Naive B cell (primary cell): ENCODE data around the gene PAQR8. TPM values are rescaled to one million over a fixed set of nuclear protein-coding genes. Genes with fewer than 3 reads are reported as not detected.

ENCODE experiments used
- ATAC-seq, 2 donors: fragments of 150-1000 bp; cut with Tn5 transposase; 2 replicates each; pipeline ENCODE4 v1.10.0; 2021; ENCODE audit warnings: low read depth in 2 of 2, mild to moderate bottlenecking in 2 of 2, moderate library complexity in 2 of 2
- DNase-seq: peaks from one replicate; pipeline ENCODE4 v3.0.0; 2022
- H3K27ac Mint-ChIP-seq, 6 donors: one replicate each; pipeline ENCODE4 v1.8.0; 2020 to 2022; ENCODE audit warnings: mild to moderate bottlenecking in 6 of 6, mixed read lengths in 6 of 6, moderate library complexity in 5 of 6, inconsistent platforms in 2 of 6
- H3K27me3 Mint-ChIP-seq, 3 donors: one replicate each; pipeline ENCODE4 v1.8.0; 2021 to 2022; ENCODE audit warnings: mixed read lengths in 3 of 3, mild to moderate bottlenecking in 1 of 3
- H3K36me3 Mint-ChIP-seq, 2 donors: one replicate each; pipeline ENCODE4 v1.8.0; 2020 to 2022; ENCODE audit warnings: mixed read lengths in 2 of 2, inconsistent platforms in 1 of 2, mild to moderate bottlenecking in 1 of 2
- H3K4me1 Mint-ChIP-seq, 3 donors: one replicate each; pipeline ENCODE4 v1.8.0; 2020 to 2022; ENCODE audit warnings: mixed read lengths in 3 of 3, inconsistent platforms in 1 of 3, mild to moderate bottlenecking in 1 of 3, moderate library complexity in 1 of 3
- H3K4me3 Mint-ChIP-seq, 8 donors: one replicate each; pipeline ENCODE4 v1.8.0; 2020 to 2022; ENCODE audit warnings: mild to moderate bottlenecking in 8 of 8, mixed read lengths in 8 of 8, moderate library complexity in 8 of 8, inconsistent platforms in 2 of 8
- H3K9me3 Mint-ChIP-seq, 7 donors: one replicate each; pipeline ENCODE4 v1.8.0; 2020 to 2022; ENCODE audit warnings: mixed read lengths in 7 of 7, mild to moderate bottlenecking in 5 of 7, inconsistent platforms in 2 of 7, moderate library complexity in 1 of 7
- polyA plus RNA-seq, 6 donors: library from polyadenylated mRNA; unstranded; fragments of 300-500 nt; fragmentation: Illumina TruSeq; gene quantifications; one replicate each; pipeline ENCODE4 v1.2.3, GENCODE V29; 2021; ENCODE audit warnings: low read depth in 6 of 6

PAQR8 gene
- polyA plus RNA-seq, 6 donors from 2014 or later, result 2.4 to 6.2 (median 5.9) TPM

GRCh38 chr6:52333840-52334200, 28.1 kb upstream of the PAQR8 start:
- Mint-ChIP-seq H3K27ac (peak overlapping the region in 4 of 6 donors; percentile 22 to 68 (median 35)), H3K4me3 (no peak overlapping the region), H3K9me3 (no peaks in the 10 kb centered on the region), H3K4me1 (peaks cover 16 to 23% (median 17%) of the 10 kb centered on the region in 3 donors), H3K36me3 (no peaks in the 10 kb centered on the region), H3K27me3 (no peaks in the 10 kb centered on the region)
- DNase-seq (no peak), ATAC-seq (peak in 1 of 2 donors; percentile 68)

DNA sequence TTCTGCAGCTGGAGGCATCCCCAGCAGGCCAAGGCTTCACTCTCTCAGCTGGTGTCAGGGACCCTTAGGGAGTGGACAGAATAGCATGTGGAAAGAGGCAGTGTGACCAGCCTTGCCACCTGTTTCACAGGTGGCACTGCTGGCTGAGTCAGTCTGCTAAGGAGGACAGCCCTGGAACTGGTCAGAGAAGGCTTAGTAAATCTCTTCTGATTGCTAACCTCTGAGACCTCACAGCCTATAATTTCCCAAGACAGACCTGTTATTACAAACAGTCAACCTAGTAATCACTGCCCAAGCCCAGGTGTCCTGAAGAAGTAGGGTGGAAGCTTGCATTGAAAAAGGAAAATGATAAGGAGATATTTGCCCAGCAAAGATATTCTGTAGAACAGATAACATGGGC, 26.4 kb upstream of the PAQR8 start:
- ATAC-seq (no peak), DNase-seq (no peak)
- Mint-ChIP-seq H3K9me3 (no peaks in the 10 kb centered on the region), H3K27ac (peak overlapping the region in 2 of 6 donors; percentile 41 to 42), H3K4me1 (peaks cover 16 to 17% (median 17%) of the 10 kb centered on the region in 3 donors), H3K27me3 (no peaks in the 10 kb centered on the region), H3K4me3 (no peak overlapping the region), H3K36me3 (no peaks in the 10 kb centered on the region)

GRCh38 chr6:52336919-52337561, 24.9 kb upstream of the PAQR8 start:
- H3K36me3 Mint-ChIP-seq, result no peaks in the 10 kb centered on the region
- no peak overlapping the region for H3K4me3 Mint-ChIP-seq
- H3K27me3 Mint-ChIP-seq, result no peaks in the 10 kb centered on the region
- H3K27ac Mint-ChIP-seq, result peak overlapping the region in 2 of 6 donors; percentile 30 to 81
- DNase-seq (no peak), ATAC-seq (no peak)
- no peaks in the 10 kb centered on the region for H3K9me3 Mint-ChIP-seq
- peaks cover 21 to 22% (median 22%) of the 10 kb centered on the region in 3 donors for H3K4me1 Mint-ChIP-seq

DNA sequence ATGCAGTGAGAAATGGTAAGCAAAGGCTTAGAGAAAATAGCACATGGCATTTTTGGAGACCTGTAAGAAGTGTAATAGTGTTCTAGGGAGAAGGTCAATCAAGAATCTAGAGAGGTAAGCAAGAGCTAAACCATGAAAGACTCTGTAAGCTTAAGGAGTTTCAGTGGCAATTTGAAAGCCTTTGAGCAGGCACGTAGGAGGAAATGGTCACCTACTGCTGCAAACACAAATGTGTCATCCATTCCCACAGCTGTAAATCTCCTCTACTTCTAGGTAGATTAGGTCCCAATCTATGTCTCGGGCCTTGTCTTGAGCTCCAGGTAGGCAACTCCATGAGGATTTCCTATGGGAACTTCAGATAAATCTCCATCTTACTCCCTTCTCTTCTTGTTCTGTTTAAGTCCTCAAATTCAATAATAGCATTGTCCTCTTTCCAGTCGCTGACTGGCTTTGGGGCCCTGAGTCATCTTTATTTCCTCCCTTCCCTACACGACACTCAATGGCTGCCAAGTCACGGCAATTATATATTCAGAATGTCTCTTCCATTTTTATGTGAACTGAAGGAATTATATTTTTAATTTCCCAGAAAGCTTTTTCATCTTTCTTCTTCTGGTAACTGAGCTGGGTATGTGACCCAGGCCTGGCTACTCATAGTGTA, 24.2 kb upstream of the PAQR8 start:
- Mint-ChIP-seq H3K9me3 (no peaks in the 10 kb centered on the region), H3K4me3 (no peak overlapping the region), H3K27ac (peak overlapping the region in 1 of 6 donors; percentile 57), H3K27me3 (no peaks in the 10 kb centered on the region), H3K4me1 (peaks cover 20 to 25% (median 23%) of the 10 kb centered on the region in 3 donors), H3K36me3 (no peaks in the 10 kb centered on the region)
- ATAC-seq (no peak), DNase-seq (no peak)

DNA sequence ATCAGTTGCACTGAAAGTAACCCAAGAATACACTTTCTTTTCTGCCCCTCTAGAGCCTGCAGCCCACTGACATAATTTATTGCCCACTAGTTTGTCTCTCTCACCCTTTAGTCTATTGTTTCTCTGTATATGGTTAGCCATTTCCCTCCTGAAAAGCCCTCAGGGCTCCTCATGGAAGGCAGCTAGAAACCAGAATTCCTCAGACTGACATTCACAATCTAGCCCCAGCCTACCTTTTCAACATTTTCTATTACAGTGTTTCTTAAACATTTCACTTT, 21.4 kb upstream of the PAQR8 start:
- Mint-ChIP-seq H3K9me3 (peaks cover 0 to 1% (median 0%) of the 10 kb centered on the region in 7 donors), H3K4me1 (peaks cover 5 to 14% (median 6%) of the 10 kb centered on the region in 3 donors)

DNA sequence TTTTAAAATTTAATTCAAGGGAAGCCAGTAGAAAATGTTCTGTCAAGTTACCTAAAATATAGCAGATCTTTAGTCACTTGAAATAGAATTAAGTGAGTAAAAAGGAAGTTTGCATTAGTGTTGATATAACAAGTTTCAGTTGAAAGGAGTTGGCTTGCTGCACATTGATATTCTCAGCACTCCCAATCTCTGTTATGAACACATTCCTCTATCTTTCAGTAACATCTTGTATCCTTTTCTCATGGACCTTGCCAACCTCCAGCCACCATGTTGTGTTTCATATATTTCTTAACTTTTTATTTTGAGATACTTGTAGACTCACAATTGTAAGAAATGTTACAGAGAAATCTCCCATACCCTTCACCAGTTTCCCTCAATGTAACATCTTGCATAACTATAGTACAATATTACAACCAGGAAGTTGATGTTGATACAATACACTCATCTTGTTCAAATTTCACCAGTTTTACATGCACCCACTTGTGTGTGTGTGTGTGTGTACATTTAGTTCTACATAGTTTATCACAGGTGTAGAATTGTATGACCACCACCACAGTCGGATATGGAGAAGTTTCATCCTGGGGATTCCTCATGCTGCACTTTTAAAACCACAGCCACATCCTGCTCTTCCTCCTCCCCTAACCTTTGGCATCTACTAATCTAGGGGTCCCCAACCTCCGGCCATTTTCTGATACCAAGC, 20.2 kb upstream of the PAQR8 start:
- Mint-ChIP-seq H3K4me3 (no peak overlapping the region), H3K27me3 (no peaks in the 10 kb centered on the region), H3K9me3 (peaks cover 0 to 1% (median 0%) of the 10 kb centered on the region in 7 donors), H3K36me3 (no peaks in the 10 kb centered on the region), H3K4me1 (peaks cover 5 to 14% (median 6%) of the 10 kb centered on the region in 3 donors), H3K27ac (peak overlapping the region in 2 of 6 donors; percentile 68 to 74)
- DNase-seq (no peak), ATAC-seq (no peak)

More for the DNA sequence above, 21.4 kb upstream of the PAQR8 start:
- Mint-ChIP-seq H3K4me3 (no peak overlapping the region), H3K27ac (no peak overlapping the region), H3K36me3 (no peaks in the 10 kb centered on the region), H3K27me3 (no peaks in the 10 kb centered on the region)
- ATAC-seq, result no peak
- no peak for DNase-seq

DNA sequence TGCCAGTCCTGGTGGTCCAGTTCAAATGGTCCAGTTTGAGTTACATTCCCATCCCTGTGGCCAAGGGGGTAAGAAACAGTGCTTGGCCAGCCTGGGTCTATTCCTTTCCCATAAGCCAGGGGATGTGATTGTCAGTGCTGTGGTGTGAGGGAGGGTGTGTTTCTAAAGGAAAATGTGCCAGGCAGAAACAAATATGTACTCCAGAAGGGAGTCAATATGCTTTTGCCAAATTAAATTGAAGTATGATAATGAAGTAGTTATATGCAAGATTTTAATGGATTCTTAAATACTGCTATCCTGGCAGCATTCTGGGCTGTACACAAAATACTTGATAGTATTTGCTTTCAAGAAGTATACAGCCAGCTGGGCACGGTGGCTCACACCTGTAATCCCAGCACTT, 16.6 kb upstream of the PAQR8 start:
- Mint-ChIP-seq H3K9me3 (peaks cover 0 to 1% (median 0%) of the 10 kb centered on the region in 7 donors), H3K27me3 (no peaks in the 10 kb centered on the region), H3K4me3 (no peak overlapping the region), H3K36me3 (no peaks in the 10 kb centered on the region), H3K4me1 (peaks cover 6 to 21% (median 15%) of the 10 kb centered on the region in 3 donors), H3K27ac (peak overlapping the region in 1 of 6 donors; percentile 44)
- DNase-seq (no peak), ATAC-seq (no peak)

DNA sequence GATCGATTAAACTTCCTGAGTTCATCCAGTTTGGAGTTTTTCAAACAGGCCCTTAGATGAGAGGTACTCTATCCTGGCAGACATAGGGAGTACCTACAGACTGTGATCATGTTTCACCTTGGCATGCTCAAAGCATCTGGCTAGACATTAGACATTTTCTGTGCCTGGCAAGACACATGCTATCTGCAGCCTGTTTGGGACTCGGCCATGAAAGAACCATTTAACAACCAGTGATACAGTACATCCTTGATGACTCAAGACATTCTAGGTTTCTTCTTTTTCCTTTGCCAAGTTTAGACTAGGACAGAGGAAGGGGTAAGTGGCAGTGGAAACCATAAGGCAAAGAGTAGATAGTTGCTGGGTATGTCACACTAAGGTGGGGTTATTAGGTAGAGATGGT, 15.4 kb upstream of the PAQR8 start:
- Mint-ChIP-seq H3K9me3 (peaks cover 0 to 1% (median 0%) of the 10 kb centered on the region in 7 donors), H3K27me3 (no peaks in the 10 kb centered on the region), H3K4me1 (peaks cover 18 to 32% (median 27%) of the 10 kb centered on the region in 3 donors), H3K27ac (peak overlapping the region in 1 of 6 donors; percentile 5), H3K4me3 (no peak overlapping the region), H3K36me3 (no peaks in the 10 kb centered on the region)
- no peak for ATAC-seq
- no peak for DNase-seq

DNA sequence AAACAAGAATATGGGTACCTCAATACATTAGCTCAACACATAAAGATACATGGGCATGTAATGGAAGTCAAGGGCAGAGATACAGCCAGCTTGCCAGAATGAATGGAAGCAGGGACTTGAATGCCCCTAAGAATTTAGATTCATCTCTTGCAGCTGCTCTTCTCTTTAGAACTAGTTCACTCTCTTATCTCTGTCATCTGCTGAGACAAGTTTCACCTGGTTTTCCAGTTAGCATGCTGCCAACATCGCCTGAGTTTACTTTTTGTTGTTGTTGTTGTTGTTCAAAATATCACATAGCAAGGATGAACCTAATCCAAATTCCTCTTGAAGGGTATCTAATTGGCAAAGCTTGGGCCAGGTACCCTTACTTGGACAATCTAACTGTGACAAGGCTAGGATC, 14.1 kb upstream of the PAQR8 start:
- H3K27me3 Mint-ChIP-seq, result no peaks in the 10 kb centered on the region
- H3K4me3 Mint-ChIP-seq, result no peak overlapping the region
- H3K9me3 Mint-ChIP-seq, result peaks cover 0 to 1% (median 0%) of the 10 kb centered on the region in 7 donors
- ATAC-seq, result no peak
- peak overlapping the region in 1 of 6 donors; percentile 19 for H3K27ac Mint-ChIP-seq
- no peak for DNase-seq
- H3K36me3 Mint-ChIP-seq, result no peaks in the 10 kb centered on the region
- peaks cover 25 to 36% (median 34%) of the 10 kb centered on the region in 3 donors for H3K4me1 Mint-ChIP-seq

DNA sequence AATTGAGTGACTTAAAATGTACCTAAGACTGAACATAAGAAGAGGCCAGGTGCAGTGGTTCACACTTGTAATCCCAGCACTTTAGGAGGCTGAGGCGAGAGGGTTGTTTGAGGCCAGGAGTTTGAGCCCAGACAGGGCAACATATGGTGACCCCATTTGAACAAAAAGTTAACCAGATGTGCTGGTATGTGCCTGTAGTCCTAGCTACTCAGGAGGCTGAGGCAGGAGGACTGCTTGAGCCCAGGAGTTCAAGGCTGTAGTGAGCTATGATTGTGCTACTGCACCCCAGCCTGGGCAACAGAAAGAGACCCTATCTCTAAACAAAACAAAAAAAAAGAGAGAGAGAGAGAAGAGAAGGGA, 10.1 kb upstream of the PAQR8 start:
- Mint-ChIP-seq H3K4me1 (peaks cover 29 to 38% (median 36%) of the 10 kb centered on the region in 3 donors), H3K36me3 (no peaks in the 10 kb centered on the region), H3K27me3 (no peaks in the 10 kb centered on the region), H3K9me3 (no peaks in the 10 kb centered on the region), H3K27ac (peak overlapping the region; percentile 24 to 98 (median 86)), H3K4me3 (peak overlapping the region in 7 of 8 donors; percentile 2 to 84 (median 25))
- ATAC-seq (no peak), DNase-seq (no peak)

DNA sequence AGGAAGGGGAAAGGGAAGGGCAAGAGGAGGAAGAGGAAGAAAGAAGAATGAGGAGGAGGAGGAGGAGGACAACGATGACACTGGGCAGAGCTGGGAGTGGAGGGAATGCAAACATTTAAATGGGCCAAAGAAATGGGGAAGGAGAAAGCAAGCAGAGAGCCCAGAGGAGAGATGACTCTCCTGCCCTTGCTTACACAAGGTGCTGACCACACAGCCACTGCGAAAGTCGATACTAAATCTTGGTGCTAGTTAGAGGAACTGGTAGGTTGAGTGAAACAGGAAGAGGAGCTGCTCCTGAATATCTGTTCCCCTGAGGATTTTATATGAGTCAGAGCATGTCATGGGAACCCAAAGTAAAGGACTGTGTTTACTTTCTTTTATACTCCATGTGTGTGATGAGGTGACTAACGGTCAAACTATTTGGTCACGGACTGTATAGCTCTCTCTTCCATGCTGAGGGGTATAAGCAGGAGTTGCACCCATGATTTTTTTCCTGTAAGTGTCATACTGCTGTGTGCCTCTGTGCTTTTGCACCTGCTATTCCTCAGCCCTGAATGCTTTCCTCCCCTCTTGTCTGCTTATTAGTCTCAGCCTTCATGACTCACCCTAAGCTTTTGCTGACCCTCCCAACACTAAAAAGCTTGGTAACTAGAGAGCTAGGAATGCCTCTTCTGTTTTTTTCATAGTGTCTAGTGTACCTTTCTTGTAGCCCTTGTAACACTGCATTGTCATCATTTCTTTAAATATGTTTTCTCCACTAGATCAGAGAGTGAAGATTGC, 9.5 kb upstream of the PAQR8 start:
- Mint-ChIP-seq H3K27ac (peak overlapping the region; percentile 18 to 97 (median 78)), H3K36me3 (no peaks in the 10 kb centered on the region), H3K27me3 (no peaks in the 10 kb centered on the region), H3K4me1 (peaks cover 29 to 38% (median 36%) of the 10 kb centered on the region in 3 donors), H3K4me3 (peak overlapping the region in 7 of 8 donors; percentile 11 to 84 (median 29)), H3K9me3 (no peaks in the 10 kb centered on the region)
- ATAC-seq (peak; percentile 52 to 60), DNase-seq (peak; percentile 29)

DNA sequence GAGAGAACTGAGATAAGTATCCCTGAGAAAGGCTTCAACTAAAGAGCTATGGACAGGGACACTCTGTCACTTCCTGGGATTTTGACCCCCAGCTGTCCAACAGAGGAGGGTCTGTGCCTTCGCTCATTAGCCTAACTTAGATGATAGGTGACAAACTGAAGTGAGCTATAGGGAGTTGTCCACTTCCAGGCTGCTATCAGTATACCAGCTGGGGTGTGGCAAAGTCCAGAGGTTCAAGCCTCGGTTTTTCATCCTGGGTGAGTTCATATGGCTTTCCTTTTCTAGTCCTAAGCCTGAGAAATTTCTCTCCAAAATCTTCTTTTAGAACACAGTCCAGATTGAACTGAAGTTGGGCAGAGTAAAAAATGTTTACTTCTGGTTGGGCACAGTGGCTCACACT, 5.9 kb upstream of the PAQR8 start:
- Mint-ChIP-seq H3K9me3 (no peaks in the 10 kb centered on the region), H3K27me3 (no peaks in the 10 kb centered on the region), H3K4me1 (peaks cover 22 to 26% (median 23%) of the 10 kb centered on the region in 3 donors), H3K27ac (no peak overlapping the region), H3K4me3 (no peak overlapping the region), H3K36me3 (no peaks in the 10 kb centered on the region)
- DNase-seq (no peak), ATAC-seq (no peak)

- Mint-ChIP-seq H3K4me3 (peak overlapping the region in 1 of 8 donors; percentile 94), H3K27me3 (no peaks in the 10 kb centered on the region), H3K27ac (peak overlapping the region in 1 of 6 donors; percentile 13), H3K9me3 (no peaks in the 10 kb centered on the region), H3K4me1 (peaks cover 21 to 27% (median 22%) of the 10 kb centered on the region in 3 donors), H3K36me3 (no peaks in the 10 kb centered on the region)
- DNase-seq (no peak), ATAC-seq (no peak)
These were observed 2.5 kb upstream of the PAQR8 start for GRCh38 chr6:52359403-52359802.
